Glutamatergic neuron (in vitro differentiated cells): ENCODE data around the gene ABCC11. TPM values are rescaled to one million over a fixed set of nuclear protein-coding genes. Genes with fewer than 3 reads are reported as not detected.
"Not testable (repeated sequence)": the region's sequence is repeated elsewhere in the genome, so short reads cannot be mapped to it uniquely, and the experiment has no call there.

Source experiments
- DNase-seq: peaks from one replicate; pipeline ENCODE4 v3.0.0; 2022
- H3K27ac Mint-ChIP-seq: one replicate; pipeline ENCODE4 v1.8.0; 2020; ENCODE audit warnings: mild to moderate bottlenecking, mixed read lengths, inconsistent platforms; ENCODE audit not compliant: unreplicated experiment
- H3K27me3 Mint-ChIP-seq: one replicate; pipeline ENCODE4 v1.8.0; 2020; ENCODE audit warnings: mild to moderate bottlenecking, moderate library complexity, mixed read lengths, inconsistent platforms; ENCODE audit not compliant: unreplicated experiment
- H3K36me3 Mint-ChIP-seq: one replicate; pipeline ENCODE4 v1.8.0; 2020; ENCODE audit warnings: mild to moderate bottlenecking, mixed read lengths, inconsistent platforms; ENCODE audit not compliant: unreplicated experiment
- H3K4me1 Mint-ChIP-seq: one replicate; pipeline ENCODE4 v1.8.0; 2020; ENCODE audit warnings: mild to moderate bottlenecking, low read depth, mixed read lengths, inconsistent platforms; ENCODE audit not compliant: unreplicated experiment
- H3K4me3 Mint-ChIP-seq: one replicate; pipeline ENCODE4 v1.8.0; 2020; ENCODE audit warnings: mild to moderate bottlenecking, mixed read lengths, inconsistent platforms; ENCODE audit not compliant: unreplicated experiment
- H3K9me3 Mint-ChIP-seq: one replicate; pipeline ENCODE4 v1.8.0; 2020; ENCODE audit warnings: mild to moderate bottlenecking, moderate library complexity, mixed read lengths, inconsistent platforms; ENCODE audit not compliant: unreplicated experiment
- CTCF ChIP-seq: fragments of 200-600 bp; sonication (generic); IDR thresholded peaks from one replicate; pipeline ENCODE4 v1.5.0; 2021; ENCODE audit not compliant: partially characterized antibody, unreplicated experiment
- total RNA-seq: library from RNA; stranded (reverse); fragmentation: NEBNext Ultra II Directional; extraction: Animal tissue kit (Norgen Biotek cat#: 25700); gene quantifications from one replicate; pipeline ENCODE4 v1.2.1, GENCODE V29; 2021; ENCODE audit not compliant: unreplicated experiment

ABCC11 gene
- total RNA-seq, 1 donor from 2014 or later = not detected

GRCh38 chr16:48182979-48183537 lies 64.3 kb downstream of the ABCC11 start:
- H3K36me3 Mint-ChIP-seq = no peaks in the 10 kb centered on the region
- no peaks in the 10 kb centered on the region for H3K27me3 Mint-ChIP-seq
- H3K4me1 Mint-ChIP-seq = peaks cover 3% of the 10 kb centered on the region
- no peaks in the 10 kb centered on the region for H3K9me3 Mint-ChIP-seq
- no peak for DNase-seq
- no peak overlapping the region for H3K4me3 Mint-ChIP-seq
- no peak for TF ChIP-seq CTCF
- H3K27ac Mint-ChIP-seq = no peak overlapping the region

DNA sequence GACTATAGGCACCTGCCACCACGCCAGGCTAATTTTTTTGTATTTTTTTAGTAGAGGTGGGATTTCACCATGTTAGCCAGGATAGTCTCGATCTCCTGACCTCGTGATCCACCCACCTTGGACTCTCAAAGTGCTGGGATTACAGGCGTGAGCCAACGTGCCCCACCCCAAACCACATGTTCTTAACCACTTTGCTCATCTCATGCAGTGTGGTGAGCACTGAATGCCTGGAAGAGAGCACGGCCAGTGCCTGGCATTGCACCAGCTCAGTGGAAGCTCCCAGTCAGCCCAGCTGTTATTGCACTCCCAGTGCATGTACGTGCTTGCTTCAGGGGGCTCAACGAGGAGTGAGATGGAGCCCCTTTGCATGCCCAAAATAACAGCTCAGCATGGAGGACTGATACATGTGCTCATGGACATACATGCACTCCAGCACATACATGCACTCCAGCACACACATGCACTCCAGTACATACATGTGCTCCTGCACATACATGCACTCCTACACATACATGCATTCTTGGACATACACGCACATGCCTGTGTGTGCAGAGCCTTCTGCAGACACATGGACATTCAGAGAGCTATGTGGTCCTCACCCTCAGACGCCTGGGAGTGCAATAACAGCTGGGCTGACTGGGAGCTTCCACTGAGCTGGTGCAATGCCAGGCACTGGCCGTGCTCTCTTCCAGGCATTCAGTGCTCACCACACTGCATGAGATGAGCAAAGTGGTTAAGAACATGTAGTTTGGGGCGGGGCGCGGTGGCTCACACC lies 65.4 kb downstream of the ABCC11 start:
- not testable (repeated sequence) for H3K4me1 Mint-ChIP-seq, DNase-seq, H3K4me3 Mint-ChIP-seq, H3K27me3 Mint-ChIP-seq, H3K27ac Mint-ChIP-seq, H3K36me3 Mint-ChIP-seq, H3K9me3 Mint-ChIP-seq

DNA sequence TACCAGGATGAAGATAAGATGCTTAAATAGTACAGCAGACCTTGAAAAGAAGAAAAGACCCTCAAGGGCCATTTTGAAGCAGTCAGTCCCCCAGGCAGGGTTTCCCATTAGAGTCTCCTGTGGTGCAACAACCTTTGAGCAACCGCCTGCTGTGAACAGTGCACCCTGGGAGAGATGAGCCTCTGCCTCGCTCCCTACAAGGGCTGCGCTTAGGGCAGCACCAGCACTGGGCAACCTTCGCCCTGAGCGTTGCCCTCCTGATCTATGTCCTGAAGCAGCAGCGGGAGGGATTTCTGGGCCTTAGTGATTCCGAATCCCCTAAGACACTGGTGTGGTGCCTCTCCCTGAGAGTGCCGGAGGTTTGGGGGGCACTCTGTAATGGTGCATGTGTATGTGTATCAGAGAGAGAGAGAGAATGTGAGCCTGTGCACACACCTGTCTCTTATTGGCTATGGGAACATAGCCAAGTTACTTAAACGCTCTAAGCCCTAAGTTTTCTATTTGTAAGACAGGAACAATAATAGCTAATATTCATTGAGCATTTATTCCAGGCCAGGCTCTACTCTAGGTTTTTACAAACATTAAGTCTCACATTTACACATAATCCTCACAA lies 66.4 kb downstream of the ABCC11 start:
- H3K27me3 Mint-ChIP-seq = peaks cover 3% of the 10 kb centered on the region
- no peak overlapping the region for H3K4me3 Mint-ChIP-seq
- H3K36me3 Mint-ChIP-seq = no peaks in the 10 kb centered on the region
- no peak overlapping the region for H3K27ac Mint-ChIP-seq
- peaks cover 3% of the 10 kb centered on the region for H3K4me1 Mint-ChIP-seq
- no peak for DNase-seq
- peaks cover 1% of the 10 kb centered on the region for H3K9me3 Mint-ChIP-seq
- no peak for TF ChIP-seq CTCF

GRCh38 chr16:48176635-48177408 lies 70.5 kb downstream of the ABCC11 start:
- H3K27ac Mint-ChIP-seq = no peak overlapping the region
- DNase-seq = no peak
- peaks cover 3% of the 10 kb centered on the region for H3K27me3 Mint-ChIP-seq
- no peak overlapping the region for H3K4me3 Mint-ChIP-seq
- peaks cover 6% of the 10 kb centered on the region for H3K4me1 Mint-ChIP-seq
- no peaks in the 10 kb centered on the region for H3K36me3 Mint-ChIP-seq
- peaks cover 1% of the 10 kb centered on the region for H3K9me3 Mint-ChIP-seq
- no peak for TF ChIP-seq CTCF

GRCh38 chr16:48173889-48174288 lies 73.5 kb downstream of the ABCC11 start:
- Mint-ChIP-seq H3K27ac (no peak overlapping the region), H3K36me3 (no peaks in the 10 kb centered on the region), H3K27me3 (peaks cover 3% of the 10 kb centered on the region), H3K9me3 (peaks cover 1% of the 10 kb centered on the region), H3K4me1 (peaks cover 4% of the 10 kb centered on the region), H3K4me3 (no peak overlapping the region)
- no peak for TF ChIP-seq CTCF
- no peak for DNase-seq
